22Rv1 (cell line): ENCODE measurements around the gene MALL.
"Not testable (repeated sequence)": the region's sequence is repeated elsewhere in the genome, so short reads cannot be mapped to it uniquely, and the experiment has no call there.

ENCODE experiments used
- CTCF ChIP-seq: fragments of 450-650 bp; IDR thresholded peaks from 2 replicates; pipeline ENCODE4 v1.5.1; 2017; ENCODE audit warnings: mild to moderate bottlenecking
- ZFX ChIP-seq: fragments of 450-650 bp; IDR thresholded peaks from 2 replicates; pipeline ENCODE4 v1.6.1; 2017; ENCODE audit warnings: antibody characterized with exemption, borderline replicate concordance

GRCh38 chr2:110100880-110101279, 14.7 kb downstream of the MALL start:
- TF ChIP-seq CTCF, ZFX: not testable (repeated sequence)
